ES-I3 (cell line): Measurements from ENCODE around the gene ELOVL7.
A peak's percentile ranks its signal among the peaks of the same experiment; 100 is the strongest.

Experiments used
- H3K36me3 ChIP-seq: 2 replicates; pipeline ENCODE4 v1.6.1; 2013; ENCODE audit warnings: mild to moderate bottlenecking, low read length, control low read depth, moderate library complexity; ENCODE audit not compliant: insufficient read depth
- H3K4me1 ChIP-seq: 2 replicates; pipeline ENCODE4 v1.6.1; 2013; ENCODE audit warnings: mild to moderate bottlenecking, control low read depth, low read length; ENCODE audit not compliant: insufficient read depth
- H3K9ac ChIP-seq: 2 replicates; pipeline ENCODE4 v1.6.1; 2013; ENCODE audit warnings: low read depth, mild to moderate bottlenecking, low read length, moderate library complexity
- H3K9me3 ChIP-seq: 2 replicates; pipeline ENCODE4 v1.6.1; 2013; ENCODE audit warnings: mild to moderate bottlenecking, low read length, moderate library complexity; ENCODE audit not compliant: control insufficient read depth, insufficient read depth

The ELOVL7 gene

GRCh38 chr5:60851626-60852025 is 7.6 kb upstream of the ELOVL7 start:
- H3K4me1 ChIP-seq = peaks cover 12% of the 10 kb centered on the region
- no peak overlapping the region for H3K9ac ChIP-seq
- H3K9me3 ChIP-seq = no peaks in the 10 kb centered on the region
- H3K36me3 ChIP-seq = no peaks in the 10 kb centered on the region

DNA sequence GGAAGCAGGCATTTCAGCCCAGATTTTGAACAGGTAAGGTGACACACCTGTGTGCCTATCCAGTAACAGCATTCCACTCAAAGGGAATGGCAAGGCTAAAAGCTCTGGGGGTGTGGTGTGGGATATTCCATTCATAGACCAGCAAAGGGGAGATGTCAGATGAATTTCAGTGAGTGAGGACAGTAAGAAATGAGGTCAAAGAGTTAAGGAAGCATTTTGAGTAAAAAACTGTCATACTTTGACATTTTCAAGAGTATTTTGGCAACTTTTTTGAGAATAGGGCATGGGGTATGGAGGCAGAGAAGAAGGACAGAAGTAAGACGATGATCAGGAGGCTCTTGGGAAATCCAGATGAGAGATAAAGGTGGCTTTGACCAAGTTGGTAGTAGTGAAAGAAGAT is 2.2 kb upstream of the ELOVL7 start:
- no peaks in the 10 kb centered on the region for H3K4me1 ChIP-seq
- H3K36me3 ChIP-seq = no peaks in the 10 kb centered on the region
- no peaks in the 10 kb centered on the region for H3K9me3 ChIP-seq
- no peak overlapping the region for H3K9ac ChIP-seq

- Histone ChIP-seq H3K36me3 (no peaks in the 10 kb centered on the region), H3K9me3 (no peaks in the 10 kb centered on the region), H3K9ac (peak overlapping the region; percentile 92), H3K4me1 (no peaks in the 10 kb centered on the region; the same call in 1 of the 2 replicates)
Measured at GRCh38 chr5:60843386-60843935, 608 bp downstream of the ELOVL7 start.

- peak overlapping the region; percentile 92 for H3K9ac ChIP-seq
- H3K9me3 ChIP-seq = no peaks in the 10 kb centered on the region
- peaks cover 5% of the 10 kb centered on the region; the same call in 1 of the 2 replicates for H3K4me1 ChIP-seq
- no peaks in the 10 kb centered on the region for H3K36me3 ChIP-seq
Measured at GRCh38 chr5:60842871-60843385, 1.1 kb downstream of the ELOVL7 start.

- Histone ChIP-seq H3K9me3 (no peaks in the 10 kb centered on the region), H3K36me3 (no peaks in the 10 kb centered on the region), H3K9ac (no peak overlapping the region), H3K4me1 (peaks cover 9% of the 10 kb centered on the region)
Measured at GRCh38 chr5:60841361-60841760, 2.7 kb downstream of the ELOVL7 start.

DNA sequence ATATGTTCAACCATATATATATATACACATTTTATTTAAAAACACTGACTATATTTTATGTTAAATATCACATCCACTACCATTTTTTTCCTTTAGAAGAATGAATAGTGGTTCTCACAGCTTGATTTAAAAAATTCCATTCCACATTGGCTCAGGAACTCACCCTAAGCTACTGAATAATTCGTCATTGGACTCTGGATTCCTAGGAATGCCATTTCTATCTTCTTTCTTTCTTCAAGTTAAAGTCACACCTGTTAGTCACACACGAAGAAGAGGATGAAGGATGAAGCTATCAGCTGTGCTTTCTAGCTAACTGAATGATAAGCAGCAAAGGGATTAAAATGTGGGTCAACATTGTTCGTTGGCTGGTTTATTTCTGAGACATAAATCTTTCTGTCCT is 7.9 kb downstream of the ELOVL7 start:
- H3K36me3 ChIP-seq = no peaks in the 10 kb centered on the region
- peaks cover 16% of the 10 kb centered on the region for H3K4me1 ChIP-seq
- H3K9ac ChIP-seq = no peak overlapping the region
- H3K9me3 ChIP-seq = no peaks in the 10 kb centered on the region

GRCh38 chr5:60835554-60835953 is 8.5 kb downstream of the ELOVL7 start:
- H3K4me1 ChIP-seq = peaks cover 16% of the 10 kb centered on the region
- no peaks in the 10 kb centered on the region for H3K36me3 ChIP-seq
- no peak overlapping the region for H3K9ac ChIP-seq
- no peaks in the 10 kb centered on the region for H3K9me3 ChIP-seq

DNA sequence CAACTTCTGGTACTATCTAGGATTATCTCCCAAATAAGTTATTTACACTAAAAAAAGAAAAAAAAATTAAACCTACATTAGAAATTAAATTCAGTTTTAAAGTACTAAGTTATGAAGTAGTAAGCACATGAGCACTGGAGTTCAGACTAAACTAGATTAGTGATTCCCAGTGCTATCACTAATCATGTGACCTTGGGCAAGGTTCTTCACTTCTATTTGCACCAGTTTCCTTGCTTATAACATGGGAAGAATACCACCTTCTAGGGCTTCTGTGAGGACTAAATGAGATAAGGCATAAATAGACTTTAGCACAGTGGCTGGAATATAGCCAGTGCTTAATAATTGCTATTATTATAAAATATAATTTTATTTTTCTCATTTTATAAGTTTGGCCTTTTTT is 10.5 kb downstream of the ELOVL7 start:
- H3K9me3 ChIP-seq = no peaks in the 10 kb centered on the region
- H3K36me3 ChIP-seq = no peaks in the 10 kb centered on the region
- H3K9ac ChIP-seq = no peak overlapping the region
- H3K4me1 ChIP-seq = peaks cover 16% of the 10 kb centered on the region

DNA sequence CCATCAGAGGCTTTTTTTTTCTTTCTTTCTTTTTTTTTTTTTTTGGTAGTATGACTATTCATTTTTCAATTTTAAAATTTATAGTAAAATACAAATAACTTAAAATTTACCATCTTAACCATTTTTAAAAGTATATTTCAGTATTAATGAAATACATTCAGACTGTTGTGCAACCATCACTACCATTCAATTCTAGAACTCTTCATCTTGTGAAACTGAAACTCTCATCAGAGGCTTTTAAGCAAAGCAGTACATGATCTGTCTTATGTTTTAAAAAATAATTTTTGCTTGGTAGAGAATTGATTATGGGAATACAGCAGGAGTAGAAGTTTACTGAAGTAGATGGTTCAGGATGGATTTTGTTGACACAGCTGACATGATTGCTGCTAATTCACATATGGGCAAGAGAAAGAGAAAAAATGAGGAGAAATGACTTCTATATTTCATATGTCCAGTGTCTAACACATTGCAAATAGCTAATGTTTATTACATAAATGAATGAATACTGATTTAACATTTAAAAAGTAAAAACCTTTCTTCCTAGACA is 13.4 kb downstream of the ELOVL7 start:
- Histone ChIP-seq H3K36me3 (no peaks in the 10 kb centered on the region), H3K9ac (no peak overlapping the region), H3K9me3 (no peaks in the 10 kb centered on the region), H3K4me1 (peaks cover 4% of the 10 kb centered on the region; the same call in 1 of the 2 replicates)

DNA sequence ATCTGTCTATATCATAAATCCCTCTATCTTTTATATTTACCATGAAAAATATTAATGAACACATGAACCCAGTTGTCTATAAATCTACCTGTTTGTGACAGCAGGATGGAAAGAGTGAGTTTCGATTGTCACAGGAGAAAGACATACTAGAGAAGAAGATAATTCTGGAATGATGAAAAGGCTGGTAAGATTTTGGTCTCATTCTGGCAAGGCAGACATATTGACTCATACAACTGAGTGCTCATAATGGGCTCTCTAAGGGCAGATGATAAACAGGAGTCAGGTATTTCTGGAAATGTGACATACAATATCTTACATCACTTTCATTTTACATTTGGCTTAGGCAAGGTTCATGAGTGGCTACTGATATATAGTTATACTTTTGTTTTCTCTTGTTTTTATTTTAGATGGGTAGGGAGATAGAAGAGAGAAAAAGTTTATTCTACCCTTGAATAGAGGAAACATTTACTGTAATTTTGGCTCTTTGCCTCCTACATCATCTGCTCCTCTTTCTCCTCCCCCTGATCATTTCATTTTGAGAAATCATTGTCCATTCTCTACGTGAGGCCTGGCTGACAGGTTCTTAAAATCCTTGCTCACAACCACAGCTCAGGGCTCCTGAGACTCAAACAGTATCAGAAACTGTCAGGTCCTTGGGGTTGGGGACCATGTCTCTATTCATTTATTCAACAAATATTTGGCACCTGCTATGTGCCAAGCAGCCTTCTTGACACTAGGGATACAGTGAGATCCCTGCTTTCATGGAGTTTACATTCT is 14.4 kb downstream of the ELOVL7 start:
- no peaks in the 10 kb centered on the region for H3K4me1 ChIP-seq
- no peak overlapping the region for H3K9ac ChIP-seq
- no peaks in the 10 kb centered on the region for H3K9me3 ChIP-seq
- H3K36me3 ChIP-seq = no peaks in the 10 kb centered on the region

DNA sequence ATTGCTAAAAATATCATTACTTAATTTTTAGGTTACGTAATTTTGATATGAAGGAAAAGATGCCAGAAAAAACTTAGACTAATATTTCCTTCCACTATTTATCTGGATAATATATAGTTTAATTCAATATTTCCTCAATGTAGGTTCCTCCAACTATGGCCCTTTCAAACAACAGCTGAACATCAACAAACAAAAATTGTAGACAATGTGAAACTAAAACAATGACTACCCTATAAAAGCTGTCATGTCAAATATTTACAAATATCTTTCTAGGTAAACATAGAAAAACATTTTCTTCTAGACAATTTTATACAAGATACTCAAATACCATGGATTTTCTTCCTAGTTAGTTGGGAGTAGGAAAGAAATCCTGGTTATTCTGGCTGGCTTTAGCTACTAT is 16.9 kb downstream of the ELOVL7 start:
- Histone ChIP-seq H3K4me1 (no peaks in the 10 kb centered on the region), H3K36me3 (no peaks in the 10 kb centered on the region), H3K9me3 (no peaks in the 10 kb centered on the region), H3K9ac (no peak overlapping the region)

DNA sequence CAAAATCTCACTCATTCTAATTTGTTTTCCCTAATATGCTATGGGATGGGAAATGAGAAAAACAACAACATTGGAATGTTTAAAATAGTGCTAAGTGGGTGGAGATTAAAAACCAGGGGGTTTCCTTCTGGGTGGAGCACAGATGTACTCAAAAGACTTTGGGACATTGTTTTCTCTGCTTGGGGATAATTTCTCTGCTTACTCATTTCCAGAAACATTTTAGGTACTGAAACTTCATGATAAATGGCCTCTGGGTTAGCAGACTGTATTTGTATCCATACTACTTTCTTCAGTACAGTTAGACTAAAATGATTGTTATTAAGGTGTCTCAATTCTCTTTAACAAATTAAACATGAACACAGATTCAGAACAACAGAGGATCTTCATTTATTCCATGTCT is 17.4 kb downstream of the ELOVL7 start:
- no peaks in the 10 kb centered on the region for H3K36me3 ChIP-seq
- H3K4me1 ChIP-seq = no peaks in the 10 kb centered on the region
- H3K9me3 ChIP-seq = no peaks in the 10 kb centered on the region
- H3K9ac ChIP-seq = no peak overlapping the region

DNA sequence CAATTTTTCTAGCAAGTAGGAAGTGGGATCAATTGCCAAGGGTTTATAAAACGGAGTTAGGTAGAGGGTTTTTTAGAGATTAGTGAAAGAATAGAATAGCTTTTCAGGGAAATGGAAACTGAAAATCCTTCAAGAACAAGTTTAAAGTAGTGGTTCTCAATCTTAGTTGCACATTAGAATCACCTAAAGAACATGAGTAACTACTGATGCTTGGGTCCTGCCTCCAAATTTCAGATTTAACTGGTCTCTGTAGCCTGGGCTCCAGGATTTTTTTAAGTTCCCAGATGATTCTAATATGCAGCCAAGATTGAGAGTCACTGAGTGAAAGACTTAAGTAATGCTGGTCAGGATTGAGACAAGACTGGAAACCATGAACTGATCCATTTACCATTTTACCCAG is 20.5 kb downstream of the ELOVL7 start:
- H3K4me1 ChIP-seq = no peaks in the 10 kb centered on the region
- no peaks in the 10 kb centered on the region for H3K36me3 ChIP-seq
- no peaks in the 10 kb centered on the region; the same call in 1 of the 2 replicates for H3K9me3 ChIP-seq
- no peak overlapping the region for H3K9ac ChIP-seq

GRCh38 chr5:60822285-60822556 is 21.8 kb downstream of the ELOVL7 start:
- no peaks in the 10 kb centered on the region; the same call in 1 of the 2 replicates for H3K9me3 ChIP-seq
- no peaks in the 10 kb centered on the region for H3K4me1 ChIP-seq
- H3K36me3 ChIP-seq = no peaks in the 10 kb centered on the region
- no peak overlapping the region for H3K9ac ChIP-seq
